ENCODE measurements around the gene TRUB1. TPM values are rescaled to one million over a fixed set of nuclear protein-coding genes. Genes with fewer than 3 reads are reported as not detected.

Gene TRUB1
- polyA plus RNA-seq, 1 of the 3 experiments (the other 2 are of a cell fraction), result 9.9 TPM

- POLR2A ChIA-PET, result no interaction called here
- H3K36me3 ChIP-seq (replicated peaks in 1 of 2; ENCODE audit: control insufficient read depth in 1 of 2, insufficient read depth in 2 of 2, low read length in 1 of 2), result no peaks in the 10 kb centered on the region
- no peak overlapping the region for H2AFZ ChIP-seq (ENCODE audit: low read depth)
- WGBS (ENCODE audit: low lambda C conversion rate), result 59% methylated on average over 2 of the region's 2 CpGs
- no peaks in the 10 kb centered on the region for H3F3A ChIP-seq (replicated peaks; ENCODE audit: insufficient read depth)
- no peaks in the 10 kb centered on the region for H3K9me2 ChIP-seq
- no peak overlapping the region for H3K9ac ChIP-seq
- no peak overlapping the region for H3K4me2 ChIP-seq
- no peaks in the 10 kb centered on the region; a peak in 1 of 4 replicates for H3K4me1 ChIP-seq (ENCODE audit: control insufficient read depth in 1 of 2, insufficient read depth in 2 of 2, low read depth in 1 of 2, low read length in 1 of 2)
- TF ChIP-seq CHD2 (IDR thresholded peaks at IDR 0.05; ENCODE audit: low read length, partially characterized antibody) (no peak), FOXM1 (IDR thresholded peaks at IDR 0.05; ENCODE audit: low read depth) (no peak), FOSL2 (IDR thresholded peaks at IDR 0.05; ENCODE audit: borderline replicate concordance, low read depth) (no peak), ZBTB33 (IDR thresholded peaks at IDR 0.05; ENCODE audit: borderline replicate concordance, low read depth) (no peak), CTCF (IDR thresholded peaks at IDR 0.05) (no peak), USF1 (IDR thresholded peaks at IDR 0.05; ENCODE audit: borderline replicate concordance, low read depth) (no peak), REST (IDR thresholded peaks at IDR 0.05; ENCODE audit: low read depth, low read length) (no peak), TAF1 (IDR thresholded peaks at IDR 0.05; ENCODE audit: borderline replicate concordance, low read depth, low read length) (no peak), NRF1 (IDR thresholded peaks at IDR 0.05; ENCODE audit: low read depth, low read length) (no peak), FOXJ3 (CRISPR knock-in tag; IDR thresholded peaks at IDR 0.05) (no peak)
- no peaks in the 10 kb centered on the region for H3K9me3 ChIP-seq
- no peaks in the 10 kb centered on the region for H4K20me1 ChIP-seq (ENCODE audit: insufficient read depth)
- CTCF ChIA-PET, result interaction anchor here (0.6 to 0.8 kb wide), 2 partner anchors 35 to 426 kb away, joined by 3 read pairs; no protein-coding TSS in a partner anchor
- no peak for DNase-seq
- no peaks in the 10 kb centered on the region for H3K79me2 ChIP-seq (ENCODE audit: insufficient read depth)
- no peak overlapping the region for H3K4me3 ChIP-seq (ENCODE audit: low read depth in 2 of 2, low read length in 1 of 2)
- no peaks in the 10 kb centered on the region for H3K27me3 ChIP-seq (ENCODE audit: insufficient read depth)
- H3K27ac ChIP-seq (ENCODE audit: low read depth in 2 of 2, low read length in 1 of 2), result no peak overlapping the region
These were observed 25.5 kb upstream of the TRUB1 start for GRCh38 chr10:114912470-114912859.

All from SK-N-SH (cell line).